Mucosa of rectum (tissue), 2 donors: ENCODE measurements around the gene DUSP19.

Experiments used
- H3K27ac ChIP-seq, 2 donors: one replicate each; pipeline ENCODE4 v1.7.0; 2013; ENCODE audit warnings: inconsistent platforms in 2 of 2, low read depth in 2 of 2, low read length in 2 of 2
- H3K27me3 ChIP-seq, 2 donors: one replicate each; pipeline ENCODE4 v1.7.0; 2013; ENCODE audit warnings: low read length in 2 of 2; ENCODE audit not compliant: control insufficient read depth in 2 of 2, insufficient read depth in 2 of 2
- H3K36me3 ChIP-seq, 2 donors: one replicate each; pipeline ENCODE4 v1.7.0; 2013; ENCODE audit warnings: low read length in 2 of 2; ENCODE audit not compliant: control insufficient read depth in 2 of 2, insufficient read depth in 2 of 2
- H3K4me1 ChIP-seq, 2 donors: one replicate each; pipeline ENCODE4 v1.7.0; 2013; ENCODE audit warnings: low read length in 2 of 2, mild to moderate bottlenecking in 1 of 2; ENCODE audit not compliant: control insufficient read depth in 2 of 2, insufficient read depth in 2 of 2
- H3K4me3 ChIP-seq, 2 donors: one replicate each; pipeline ENCODE4 v1.7.0; 2013; ENCODE audit warnings: low read length in 2 of 2
- H3K9ac ChIP-seq, 2 donors: one replicate each; pipeline ENCODE4 v1.7.0; 2013; ENCODE audit warnings: low read length in 2 of 2, low read depth in 1 of 2, mild to moderate bottlenecking in 1 of 2
- H3K9me3 ChIP-seq, 2 donors: one replicate each; pipeline ENCODE4 v1.7.0; 2013; ENCODE audit warnings: low read length in 2 of 2; ENCODE audit not compliant: control insufficient read depth in 2 of 2
- donor health status: healthy.
- donor health status: Normal muscosa, but diverticular disease.

The DUSP19 gene

GRCh38 chr2:183124222-183124956, 45.8 kb downstream of the DUSP19 start, which contains the start of gene NUP35:
Gene NUP35, plus strand, starts transcription at chr2:183124443. Its CDS starts 15 bp downstream, at chr2:183124458.
- H3K9ac ChIP-seq = peak within 1 kb of the TSS; percentile 68 to 75

DNA sequence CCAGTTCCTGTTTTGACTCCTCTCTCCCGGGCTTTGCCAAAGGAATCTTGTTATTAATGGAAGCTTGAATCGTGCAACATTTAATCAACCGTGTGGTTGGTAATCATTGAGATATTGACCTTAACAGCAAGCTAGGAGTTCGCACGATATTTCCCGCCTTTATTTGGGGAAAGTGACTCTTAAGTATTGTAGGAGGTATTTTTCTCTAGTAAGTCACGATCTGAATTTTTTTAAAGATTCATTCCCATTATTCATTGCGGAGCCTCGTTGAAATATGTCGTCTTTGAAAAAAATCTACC, 46.4 kb downstream of the DUSP19 start:
- Histone ChIP-seq H3K4me3 (peak overlapping the region; percentile 87 to 97), H3K9me3 (no peaks in the 10 kb centered on the region), H3K27me3 (no peaks in the 10 kb centered on the region), H3K36me3 (no peaks in the 10 kb centered on the region), H3K9ac (peak overlapping the region; percentile 68 to 75), H3K27ac (peak overlapping the region; percentile 82 to 83), H3K4me1 (peaks cover 0 to 6% of the 10 kb centered on the region in 2 donors)

More at GRCh38 chr2:183124222-183124956, 45.8 kb downstream of the DUSP19 start, which contains the start of gene NUP35:
- Histone ChIP-seq H3K36me3 (no peaks in the 10 kb centered on the region), H3K4me1 (peaks cover 0 to 6% of the 10 kb centered on the region in 2 donors), H3K9me3 (no peaks in the 10 kb centered on the region), H3K27ac (peak within 1 kb of the TSS; percentile 82 to 83), H3K4me3 (peak within 1 kb of the TSS; percentile 87 to 97), H3K27me3 (no peaks in the 10 kb centered on the region)

DNA sequence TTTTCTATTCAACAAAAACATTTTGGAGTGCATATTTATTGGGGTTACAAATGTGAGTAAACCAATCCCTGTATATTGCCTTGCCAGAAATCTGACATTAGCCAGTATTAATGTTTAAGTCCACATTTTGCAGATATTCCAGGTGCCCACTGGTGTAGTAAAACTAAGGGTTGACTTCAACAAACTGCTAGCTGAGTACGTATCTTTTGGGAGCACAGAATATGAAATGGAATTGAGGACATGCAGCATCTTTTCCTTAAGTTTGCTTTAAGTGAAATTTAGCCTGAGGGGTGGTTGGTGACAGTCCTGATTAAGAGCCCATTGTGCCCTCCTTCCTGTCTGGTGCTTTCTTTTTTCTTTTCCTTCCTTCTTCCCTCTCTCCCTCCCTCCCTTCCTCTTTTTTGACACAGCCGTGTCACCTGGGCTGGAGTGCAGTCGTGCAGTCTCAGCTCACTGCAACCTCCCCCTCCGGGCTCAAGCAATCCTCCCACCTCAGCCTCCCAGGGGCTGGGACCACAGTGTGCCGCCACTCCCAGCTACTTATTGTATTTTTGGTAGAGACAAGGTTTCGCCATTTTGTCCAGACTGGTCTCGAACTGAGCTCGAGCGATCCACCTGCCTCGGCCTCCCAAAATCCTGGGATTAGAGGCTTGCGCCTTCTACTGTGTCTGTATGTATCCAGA, 47.3 kb downstream of the DUSP19 start:
- H3K4me3 ChIP-seq = peak overlapping the region in 1 of 2 donors; percentile 97
- no peak overlapping the region for H3K27ac ChIP-seq
- H3K36me3 ChIP-seq = no peaks in the 10 kb centered on the region
- H3K4me1 ChIP-seq = peaks cover 0 to 6% of the 10 kb centered on the region in 2 donors
- no peak overlapping the region for H3K9ac ChIP-seq
- H3K9me3 ChIP-seq = no peaks in the 10 kb centered on the region
- H3K27me3 ChIP-seq = no peaks in the 10 kb centered on the region

GRCh38 chr2:183126635-183127034, 48.1 kb downstream of the DUSP19 start:
- Histone ChIP-seq H3K9me3 (no peaks in the 10 kb centered on the region), H3K9ac (no peak overlapping the region), H3K27me3 (no peaks in the 10 kb centered on the region), H3K36me3 (no peaks in the 10 kb centered on the region), H3K27ac (no peak overlapping the region), H3K4me3 (no peak overlapping the region), H3K4me1 (peaks cover 0 to 6% of the 10 kb centered on the region in 2 donors)

DNA sequence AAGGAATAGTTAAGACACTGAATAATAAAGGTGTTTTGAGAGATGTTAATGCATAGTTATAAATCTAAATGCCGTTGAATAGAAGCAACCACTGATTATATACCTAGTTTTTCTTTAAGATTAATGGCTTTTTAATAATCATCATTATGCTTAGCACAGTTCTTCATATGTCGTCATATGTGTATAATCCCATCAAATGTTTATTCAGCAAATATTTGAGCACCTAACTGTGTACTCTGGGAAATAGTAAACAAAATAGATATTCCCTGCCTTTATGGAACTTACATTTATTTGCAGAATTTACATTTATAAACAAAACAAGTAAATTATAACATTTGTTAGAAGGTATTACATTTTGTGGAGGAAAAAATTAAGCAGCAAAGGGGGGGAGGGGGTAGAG, 55.5 kb downstream of the DUSP19 start:
- Histone ChIP-seq H3K36me3 (peaks cover 0 to 9% of the 10 kb centered on the region in 2 donors), H3K9me3 (no peaks in the 10 kb centered on the region), H3K9ac (no peak overlapping the region), H3K27me3 (no peaks in the 10 kb centered on the region), H3K27ac (no peak overlapping the region), H3K4me1 (no peaks in the 10 kb centered on the region), H3K4me3 (no peak overlapping the region)

- no peak overlapping the region for H3K4me3 ChIP-seq
- H3K27ac ChIP-seq = no peak overlapping the region
- peaks cover 0 to 2% of the 10 kb centered on the region in 2 donors for H3K9me3 ChIP-seq
- no peak overlapping the region for H3K9ac ChIP-seq
- H3K4me1 ChIP-seq = no peaks in the 10 kb centered on the region
- peaks cover 7 to 9% of the 10 kb centered on the region in 2 donors for H3K36me3 ChIP-seq
- H3K27me3 ChIP-seq = no peaks in the 10 kb centered on the region
These were observed 70.4 kb downstream of the DUSP19 start for GRCh38 chr2:183148955-183149354.

GRCh38 chr2:183149489-183149888, 70.9 kb downstream of the DUSP19 start:
- H3K9me3 ChIP-seq = no peaks in the 10 kb centered on the region
- H3K4me1 ChIP-seq = no peaks in the 10 kb centered on the region
- no peaks in the 10 kb centered on the region for H3K27me3 ChIP-seq
- H3K9ac ChIP-seq = no peak overlapping the region
- H3K27ac ChIP-seq = no peak overlapping the region
- no peak overlapping the region for H3K4me3 ChIP-seq
- H3K36me3 ChIP-seq = peaks cover 6 to 7% of the 10 kb centered on the region in 2 donors
